Neuronal stem cell (in vitro differentiated cells): ENCODE results near the gene FAM161A. TPM values are rescaled to one million over a fixed set of nuclear protein-coding genes. Genes with fewer than 3 reads are reported as not detected.

Experiments used
- small RNA-seq: library from polyadenylated mRNA; stranded (forward); fragments of <200 nt; extraction: miRNeasy Mini kit (QIAGEN cat#:217004); gene quantifications from one replicate; pipeline ENCODE3, GENCODE V24; 2013; ENCODE audit not compliant: insufficient read depth

FAM161A gene

Small RNAs within 50 kb of the gene (small RNA-seq; reads per million reads assigned to genes)
- not detected for gene RPS24P7
